NK-92 (cell line): ENCODE measurements around the gene OPN1MW.
"Not testable (repeated sequence)": the region's sequence is repeated elsewhere in the genome, so short reads cannot be mapped to it uniquely, and the experiment has no call there.

Experiments used
- DNase-seq: peaks from one replicate; lab custom pipeline; 2025; ENCODE audit not compliant: unreplicated experiment; lab: John Stamatoyannopoulos, UW

The OPN1MW gene

DNA sequence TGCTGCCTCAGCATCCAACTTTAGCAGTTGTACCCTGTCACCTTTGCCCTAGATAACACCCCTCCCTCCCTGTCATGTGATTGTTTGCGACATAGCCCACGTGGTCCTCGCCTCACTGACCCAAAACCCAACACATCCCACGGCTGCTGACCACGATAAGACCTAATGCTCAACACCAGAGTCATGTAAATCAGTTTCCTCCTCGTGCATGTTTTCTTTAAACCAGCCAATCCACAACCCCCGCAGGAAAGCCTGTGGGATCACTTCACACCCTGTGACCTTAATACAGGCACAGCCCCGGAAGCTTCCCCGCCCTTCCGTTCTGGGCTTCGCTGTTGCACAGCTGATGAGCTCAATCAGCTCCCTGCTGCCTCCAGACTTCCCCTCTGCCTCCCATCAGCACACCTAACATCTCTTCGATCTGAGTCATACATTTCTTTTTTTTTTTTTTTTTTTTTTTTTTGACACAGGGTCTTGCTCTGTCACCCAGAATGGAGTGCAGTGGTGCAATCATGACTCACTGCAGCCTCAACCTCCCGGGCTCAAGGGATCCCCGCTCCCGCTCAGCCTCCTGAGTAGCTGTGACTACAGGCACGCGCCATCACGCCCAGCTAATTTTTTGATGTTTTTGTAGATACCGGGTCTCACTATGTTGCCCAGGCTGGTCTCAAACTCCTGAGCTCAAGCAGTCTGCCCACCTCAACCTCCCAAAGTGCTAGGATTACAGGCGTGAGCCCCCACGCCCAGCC lies 27.4 kb downstream of the OPN1MW start:
- not testable (repeated sequence) for DNase-seq

DNA sequence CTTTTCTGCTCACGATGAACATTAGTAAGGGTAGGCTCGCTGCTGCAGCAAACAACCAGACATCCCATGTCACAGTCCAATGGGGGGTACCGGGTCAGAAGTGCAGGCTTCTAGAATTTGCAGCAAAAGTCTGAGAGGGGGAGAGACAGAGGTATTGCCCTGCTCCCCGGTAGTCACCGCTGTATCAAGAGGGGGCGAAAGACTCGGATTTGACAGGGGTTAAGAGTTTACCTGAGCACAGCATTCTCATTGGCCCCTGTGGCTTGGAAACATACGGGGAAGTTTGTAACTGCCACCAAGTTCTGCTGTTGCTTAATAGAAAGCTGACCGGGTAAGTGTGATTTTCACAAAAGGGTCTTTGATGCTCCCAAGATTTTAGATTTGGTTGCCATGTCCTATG lies 28.7 kb downstream of the OPN1MW start:
- DNase-seq = not testable (repeated sequence)

DNA sequence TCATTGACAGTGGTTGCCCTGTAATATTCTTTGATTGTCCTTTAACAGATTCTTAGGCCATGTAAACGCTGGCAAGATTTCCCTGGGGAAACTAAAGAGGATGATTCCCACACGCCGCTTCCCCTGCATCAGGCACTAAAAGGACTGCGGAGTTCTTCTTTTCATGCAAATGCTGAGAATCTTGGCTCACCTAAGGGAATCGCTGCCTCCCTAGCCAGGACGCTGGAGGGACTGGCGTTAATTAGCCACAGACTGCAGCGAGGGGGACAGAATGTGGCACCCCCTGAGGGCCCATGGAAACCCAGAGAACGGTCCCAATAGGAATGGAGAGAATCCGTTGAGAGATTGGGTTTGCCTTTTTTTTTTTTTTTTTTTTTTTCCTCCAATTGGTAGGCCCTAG lies 29.1 kb downstream of the OPN1MW start:
- not testable (repeated sequence) for DNase-seq

DNA sequence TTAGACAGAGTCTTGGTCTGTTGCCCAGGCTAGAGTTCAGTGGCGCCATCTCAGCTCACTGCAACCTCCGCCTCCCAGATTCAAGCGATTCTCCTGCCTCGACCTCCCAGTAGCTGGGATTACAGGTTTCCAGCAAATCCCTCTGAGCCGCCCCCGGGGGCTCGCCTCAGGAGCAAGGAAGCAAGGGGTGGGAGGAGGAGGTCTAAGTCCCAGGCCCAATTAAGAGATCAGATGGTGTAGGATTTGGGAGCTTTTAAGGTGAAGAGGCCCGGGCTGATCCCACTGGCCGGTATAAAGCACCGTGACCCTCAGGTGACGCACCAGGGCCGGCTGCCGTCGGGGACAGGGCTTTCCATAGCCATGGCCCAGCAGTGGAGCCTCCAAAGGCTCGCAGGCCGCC lies 37.1 kb downstream of the OPN1MW start, which contains the start of gene OPN1MW2:
TSS of gene OPN1MW2 (plus strand) at position 301 of the 400 bp plus-strand sequence. CDS start at position 361, 60 bp downstream.
- not testable (repeated sequence) for DNase-seq

DNA sequence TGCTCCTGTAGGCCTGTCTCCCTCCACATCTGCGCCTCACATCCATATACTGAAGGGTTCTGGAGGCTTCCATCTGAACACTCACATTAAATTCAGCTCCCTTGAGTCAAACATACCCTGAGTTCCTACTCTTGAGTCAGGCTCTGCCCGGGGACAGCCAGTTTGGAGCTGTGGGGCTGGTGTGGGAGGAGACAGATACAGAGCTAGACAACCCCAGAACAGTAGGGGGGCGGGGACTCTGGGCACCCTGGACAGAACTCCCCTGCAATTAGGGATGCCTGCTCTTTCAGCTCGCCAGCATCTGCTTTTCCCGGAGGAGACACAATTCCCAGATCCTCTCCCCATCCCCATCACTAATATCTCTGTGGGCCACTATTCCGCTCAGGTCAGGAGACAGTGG lies 42.9 kb downstream of the OPN1MW start:
- DNase-seq = not testable (repeated sequence)

DNA sequence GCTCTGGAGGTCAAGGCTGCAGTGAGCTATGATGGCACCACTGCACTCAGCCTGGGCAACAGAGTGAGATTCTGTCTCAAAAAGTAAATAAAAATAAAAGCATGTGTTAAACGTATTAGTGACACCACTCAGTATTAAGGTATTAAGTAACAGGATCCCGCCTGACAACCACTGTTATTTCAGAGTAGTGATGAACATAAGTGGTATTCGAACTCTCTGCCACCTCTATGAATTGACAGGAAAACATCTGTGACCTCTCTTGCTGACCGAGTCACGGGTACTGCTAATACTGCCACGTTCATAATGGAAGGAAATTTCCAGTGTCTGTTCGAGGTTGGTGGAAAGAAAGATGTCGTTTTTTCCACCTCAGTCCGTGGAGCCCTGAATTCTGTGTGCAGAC lies 44.3 kb downstream of the OPN1MW start:
- DNase-seq = not testable (repeated sequence)

DNA sequence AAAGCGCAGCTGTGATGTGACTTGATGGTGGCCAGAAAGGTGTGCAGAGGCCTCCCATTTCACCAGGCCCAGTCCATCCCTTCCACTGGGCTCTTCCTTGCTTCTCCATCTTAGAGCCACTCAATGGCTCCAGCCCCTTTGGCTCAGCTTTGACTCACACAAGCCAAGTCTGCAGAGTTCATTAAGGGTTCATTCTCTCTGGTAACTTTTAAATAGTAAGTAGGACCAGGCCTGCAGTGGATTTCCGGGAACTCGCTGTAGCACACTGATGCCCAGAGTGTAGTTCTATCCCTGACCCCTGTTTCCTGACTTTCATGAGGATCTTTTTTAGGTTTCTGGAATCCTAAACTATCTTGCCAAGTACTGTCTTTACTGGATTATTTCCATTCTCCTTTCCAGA lies 49.0 kb downstream of the OPN1MW start:
- DNase-seq = not testable (repeated sequence)

DNA sequence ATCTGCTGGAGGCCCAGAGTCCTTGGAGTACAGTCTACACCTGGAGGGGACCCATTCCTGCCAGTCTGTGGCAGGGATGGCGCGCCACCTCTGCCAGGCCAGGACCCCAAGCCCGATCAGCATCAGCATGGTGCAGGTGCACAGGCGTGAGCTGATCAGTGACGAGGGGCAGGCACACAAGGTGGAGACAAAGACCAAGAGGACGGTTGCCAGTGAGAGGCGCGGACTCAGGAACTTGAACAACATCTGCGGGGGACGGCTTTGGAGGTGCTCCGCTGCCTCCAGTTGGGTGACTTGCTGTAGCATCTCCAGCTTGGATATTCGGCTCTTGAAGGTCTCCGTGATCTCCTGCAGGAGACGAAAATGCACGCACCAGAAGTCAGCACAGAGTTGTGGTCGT lies 51.2 kb downstream of the OPN1MW start:
- not testable (repeated sequence) for DNase-seq

DNA sequence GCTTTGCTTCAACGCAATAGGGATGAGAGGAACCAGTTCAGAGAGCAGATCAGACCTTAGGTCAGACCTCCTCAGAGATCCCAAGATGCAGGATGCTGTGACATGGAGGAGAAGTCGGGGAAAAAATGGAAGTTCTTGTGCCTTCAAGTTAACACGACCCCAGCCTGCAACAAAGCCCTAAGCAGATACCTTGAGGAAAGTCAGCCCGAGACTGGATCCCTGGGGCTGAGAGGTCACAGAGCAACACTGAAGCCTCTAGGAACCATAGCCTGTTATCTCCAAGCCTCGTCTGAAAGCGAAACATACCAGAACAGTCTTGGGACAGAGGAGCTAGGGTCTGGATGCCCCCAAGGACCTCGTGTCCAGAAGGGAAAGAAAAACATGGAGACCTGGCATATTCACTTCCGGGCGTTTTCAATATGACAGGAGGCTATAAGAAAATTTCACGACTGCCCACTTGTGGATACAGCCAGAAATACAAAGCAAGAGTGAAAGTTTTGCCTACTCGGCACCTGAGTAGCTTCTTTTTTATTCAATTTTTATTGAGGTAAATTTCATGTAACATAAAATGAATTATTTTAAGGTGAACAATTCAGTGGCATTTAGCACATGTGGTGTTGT lies 56.7 kb downstream of the OPN1MW start:
- not testable (repeated sequence) for DNase-seq

DNA sequence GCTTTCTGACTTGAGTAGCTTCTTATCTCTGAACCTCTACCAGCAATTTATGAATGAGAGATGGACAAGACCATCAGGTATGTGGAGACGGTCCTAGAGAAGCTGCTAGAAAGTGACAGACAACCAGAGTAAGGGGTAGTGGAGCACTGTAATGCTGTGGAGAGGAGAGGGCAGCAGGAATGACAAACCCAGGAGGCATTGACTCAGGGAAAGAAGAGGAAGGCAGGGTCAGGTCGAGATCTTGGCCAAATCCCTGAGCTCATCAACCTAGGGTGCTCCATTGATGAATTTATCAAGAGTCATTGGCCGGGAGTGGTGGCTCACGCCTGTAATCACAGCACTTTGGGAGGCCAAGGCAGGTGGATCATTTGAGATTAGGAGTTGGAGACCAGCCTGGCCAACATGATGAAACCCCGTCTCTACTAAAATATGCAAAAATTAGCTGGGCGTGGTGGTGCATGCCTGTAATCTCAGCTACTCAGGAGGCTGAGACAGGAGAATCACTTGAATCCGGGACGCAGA lies 57.6 kb downstream of the OPN1MW start:
- not testable (repeated sequence) for DNase-seq
